ENCODE measurements around the gene ATP5F1D.

Gene ATP5F1D

GRCh38 chr19:1225440-1226226 lies 15.9 kb upstream of the ATP5F1D start:
- no peaks in the 10 kb centered on the region for H3K79me2 ChIP-seq (ENCODE audit: low read length)
- no peaks in the 10 kb centered on the region for H3K27me3 ChIP-seq (ENCODE audit: low read depth, low read length)
- no peaks in the 10 kb centered on the region for H3K9me3 ChIP-seq (ENCODE audit: insufficient read depth, low read length)
- 0 out of 2 replicates have a peak, but pooled peaks cover 3% of the 10 kb centered on the region for H4K20me1 ChIP-seq (ENCODE audit: insufficient read depth, low read length)
- no peak for TF ChIP-seq EZH2phosphoT487 (IDR thresholded peaks at IDR 0.05; ENCODE audit: low read depth)
- no peak for TF ChIP-seq CTCF (IDR thresholded peaks at IDR 0.05; ENCODE audit: low read depth, low read length)
- H3K4me2 ChIP-seq (ENCODE audit: low read length) = no peak overlapping the region
- H3K36me3 ChIP-seq (replicated peaks; ENCODE audit: low read depth, low read length) = peaks cover 15% of the 10 kb centered on the region
- H3K4me1 ChIP-seq (ENCODE audit: low read length) = peaks cover under 1% of the 10 kb centered on the region; the same call in 1 of the 2 replicates
- no peak overlapping the region for H3K9ac ChIP-seq (ENCODE audit: low read length)
- H3K4me3 ChIP-seq (ENCODE audit: low read length) = no peak overlapping the region
- H3K27ac ChIP-seq (ENCODE audit: low read length) = no peak overlapping the region
- no peak overlapping the region for H2AFZ ChIP-seq (ENCODE audit: low read depth, low read length)

GRCh38 chr19:1226227-1226518 lies 15.4 kb upstream of the ATP5F1D start:
- no peak overlapping the region for H3K4me2 ChIP-seq (ENCODE audit: low read length)
- no peak overlapping the region for H3K4me3 ChIP-seq (ENCODE audit: low read length)
- H3K9ac ChIP-seq (ENCODE audit: low read length) = no peak overlapping the region
- H3K27ac ChIP-seq (ENCODE audit: low read length) = no peak overlapping the region
- peaks cover 14% of the 10 kb centered on the region for H3K36me3 ChIP-seq (replicated peaks; ENCODE audit: low read depth, low read length)
- peaks cover 6% of the 10 kb centered on the region; the same call in 1 of the 2 replicates for H3K4me1 ChIP-seq (ENCODE audit: low read length)
- TF ChIP-seq CTCF (IDR thresholded peaks at IDR 0.05; ENCODE audit: low read depth, low read length) (no peak), EZH2phosphoT487 (IDR thresholded peaks at IDR 0.05; ENCODE audit: low read depth) (no peak)
- H3K27me3 ChIP-seq (ENCODE audit: low read depth, low read length) = no peaks in the 10 kb centered on the region
- no peaks in the 10 kb centered on the region for H3K79me2 ChIP-seq (ENCODE audit: low read length)
- no peaks in the 10 kb centered on the region for H3K9me3 ChIP-seq (ENCODE audit: insufficient read depth, low read length)
- no peak overlapping the region for H2AFZ ChIP-seq (ENCODE audit: low read depth, low read length)
- no peaks in the 10 kb centered on the region for H4K20me1 ChIP-seq (ENCODE audit: insufficient read depth, low read length)

- Histone ChIP-seq H3K9me3 (ENCODE audit: insufficient read depth, low read length) (no peaks in the 10 kb centered on the region), H3K4me3 (ENCODE audit: low read length) (no peak overlapping the region), H3K79me2 (ENCODE audit: low read length) (no peaks in the 10 kb centered on the region), H3K27ac (ENCODE audit: low read length) (no peak overlapping the region), H3K4me2 (ENCODE audit: low read length) (no peak overlapping the region), H3K27me3 (ENCODE audit: low read depth, low read length) (no peaks in the 10 kb centered on the region), H4K20me1 (ENCODE audit: insufficient read depth, low read length) (no peaks in the 10 kb centered on the region), H2AFZ (ENCODE audit: low read depth, low read length) (no peak overlapping the region), H3K9ac (ENCODE audit: low read length) (no peak overlapping the region), H3K4me1 (ENCODE audit: low read length) (peaks cover 11% of the 10 kb centered on the region), H3K36me3 (replicated peaks; ENCODE audit: low read depth, low read length) (peaks cover 14% of the 10 kb centered on the region)
- TF ChIP-seq EZH2phosphoT487 (IDR thresholded peaks at IDR 0.05; ENCODE audit: low read depth) (no peak), CTCF (IDR thresholded peaks at IDR 0.05; ENCODE audit: low read depth, low read length) (no peak)
These were observed 14.8 kb upstream of the ATP5F1D start for GRCh38 chr19:1226522-1227303.

- Histone ChIP-seq H3K4me3 (ENCODE audit: low read length) (no peak overlapping the region), H3K27me3 (ENCODE audit: low read depth, low read length) (no peaks in the 10 kb centered on the region), H3K9ac (ENCODE audit: low read length) (no peak overlapping the region), H3K79me2 (ENCODE audit: low read length) (no peaks in the 10 kb centered on the region), H3K4me1 (ENCODE audit: low read length) (peaks cover 19% of the 10 kb centered on the region), H3K4me2 (ENCODE audit: low read length) (no peak overlapping the region), H3K9me3 (ENCODE audit: insufficient read depth, low read length) (no peaks in the 10 kb centered on the region), H2AFZ (ENCODE audit: low read depth, low read length) (no peak overlapping the region), H3K27ac (ENCODE audit: low read length) (no peak overlapping the region), H4K20me1 (ENCODE audit: insufficient read depth, low read length) (no peaks in the 10 kb centered on the region), H3K36me3 (replicated peaks; ENCODE audit: low read depth, low read length) (peaks cover 14% of the 10 kb centered on the region)
- TF ChIP-seq EZH2phosphoT487 (IDR thresholded peaks at IDR 0.05; ENCODE audit: low read depth) (no peak), CTCF (IDR thresholded peaks at IDR 0.05; ENCODE audit: low read depth, low read length) (no peak)
These were observed 14.1 kb upstream of the ATP5F1D start for GRCh38 chr19:1227304-1228054.
